A549 (cell line): ENCODE data around the gene TRH.

ENCODE experiments used
- CBX2 ChIP-seq: fragments of 200-600 bp; sonication (generic); IDR thresholded peaks from 2 replicates; pipeline ENCODE4 v1.6.1; 2016; ENCODE audit warnings: low read depth, mild to moderate bottlenecking, borderline replicate concordance
- CEBPB ChIP-seq, 2 experiments: fragments of >200 bp in 1 of 2; sonication (Bioruptor Twin) in 1 of 2; formaldehyde crosslinking in 1 of 2; IDR thresholded peaks; 2 replicates each; pipeline ENCODE4 v1.6.1; 2012 to 2016
- CTCF ChIP-seq: fragments of >200 bp; sonication (Bioruptor Twin); formaldehyde crosslinking; IDR thresholded peaks from 3 replicates; pipeline ENCODE4 v1.5.1; 2016
- EP300 ChIP-seq, 2 experiments: fragments of >200 bp; sonication (Bioruptor Twin); formaldehyde crosslinking; IDR thresholded peaks; 2 replicates in 1 of 2; 3 replicates in 1 of 2; pipeline ENCODE4 v1.6.1; 2016 to 2017
- JUNB ChIP-seq: fragments of >200 bp; sonication (Bioruptor Twin); formaldehyde crosslinking; IDR thresholded peaks from 2 replicates; pipeline ENCODE4 v1.6.1; 2016
- MAZ ChIP-seq: fragments of 150-350 bp; IDR thresholded peaks from 2 replicates; pipeline ENCODE4 v1.6.1; 2014; ENCODE audit warnings: antibody characterized with exemption, low read depth, low read length, borderline replicate concordance
- MYC ChIP-seq: IDR thresholded peaks from 2 replicates; pipeline ENCODE4 v1.6.1; 2012; ENCODE audit warnings: mild to moderate bottlenecking, inconsistent platforms, low read length, improper control_type of control experiment, borderline replicate concordance
- POLR2A ChIP-seq: IDR thresholded peaks from 2 replicates; pipeline ENCODE4 v1.6.1; 2012; ENCODE audit warnings: mild to moderate bottlenecking, low read length
- RCOR1 ChIP-seq: fragments of 150-350 bp; IDR thresholded peaks from 2 replicates; pipeline ENCODE4 v1.6.1; 2014; ENCODE audit warnings: antibody characterized with exemption, low read length, low read depth
- SMC3 ChIP-seq: fragments of >200 bp; sonication (Bioruptor Twin); formaldehyde crosslinking; IDR thresholded peaks from 3 replicates; pipeline ENCODE4 v1.6.1; 2018; ENCODE audit warnings: inconsistent platforms
- TF ChIP-seq, protein P1 (sequence below): IDR thresholded peaks from 2 replicates; pipeline ENCODE4 v1.6.1; 2012

GRCh38 chr3:129950318-129951046 lies 24.0 kb upstream of the TRH start:
- TF ChIP-seq SMC3 = no peak
- TF ChIP-seq CTCF = no peak
- no peak for TF ChIP-seq EP300 (IDR thresholded peaks at IDR 0.05)
- TF ChIP-seq MYC = no peak
- TF ChIP-seq JUNB = no peak
- TF ChIP-seq POLR2A = no peak
- TF ChIP-seq, protein P1, sequence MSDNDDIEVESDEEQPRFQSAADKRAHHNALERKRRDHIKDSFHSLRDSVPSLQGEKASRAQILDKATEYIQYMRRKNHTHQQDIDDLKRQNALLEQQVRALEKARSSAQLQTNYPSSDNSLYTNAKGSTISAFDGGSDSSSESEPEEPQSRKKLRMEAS = no peak
- TF ChIP-seq RCOR1 = no peak
- TF ChIP-seq CBX2 = no peak
- TF ChIP-seq CEBPB (IDR thresholded peaks at IDR 0.05) = no peak
- TF ChIP-seq MAZ = no peak
